ENCODE data around the gene ERC2. TPM values are rescaled to one million over a fixed set of nuclear protein-coding genes. Genes with fewer than 3 reads are reported as not detected.

The ERC2 gene
- total RNA-seq, 3 donors from 2014 or later, result 0.16 TPM; not detected in 2

GRCh38 chr3:55910543-55910942 is 557.7 kb downstream of the ERC2 start:
- ATAC-seq, result no peak
- H3K4me1 Mint-ChIP-seq (ENCODE audit: low read depth), result no peaks in the 10 kb centered on the region
- H3K4me3 Mint-ChIP-seq, result no peak overlapping the region
- no peaks in the 10 kb centered on the region for H3K27me3 Mint-ChIP-seq (ENCODE audit: low read depth)
- peaks cover 3% of the 10 kb centered on the region for H3K9me3 Mint-ChIP-seq
- H3K36me3 Mint-ChIP-seq (ENCODE audit: insufficient read depth), result no peaks in the 10 kb centered on the region
- no peak for DNase-seq

GRCh38 chr3:55909373-55909772 is 558.9 kb downstream of the ERC2 start:
- no peaks in the 10 kb centered on the region for H3K36me3 Mint-ChIP-seq (ENCODE audit: insufficient read depth)
- no peaks in the 10 kb centered on the region for H3K27me3 Mint-ChIP-seq (ENCODE audit: low read depth)
- no peak overlapping the region for H3K4me3 Mint-ChIP-seq
- H3K9me3 Mint-ChIP-seq, result peaks cover under 1% of the 10 kb centered on the region
- ATAC-seq, result no peak
- no peak for DNase-seq
- no peaks in the 10 kb centered on the region for H3K4me1 Mint-ChIP-seq (ENCODE audit: low read depth)

- Mint-ChIP-seq H3K36me3 (ENCODE audit: insufficient read depth) (no peaks in the 10 kb centered on the region), H3K4me1 (ENCODE audit: low read depth) (no peaks in the 10 kb centered on the region)
- no peak for ATAC-seq
Observed at GRCh38 chr3:55907616-55908015, 560.7 kb downstream of the ERC2 start.

GRCh38 chr3:55906896-55907295 is 561.4 kb downstream of the ERC2 start:
- H3K4me1 Mint-ChIP-seq (ENCODE audit: low read depth), result no peaks in the 10 kb centered on the region
- no peaks in the 10 kb centered on the region for H3K9me3 Mint-ChIP-seq
- H3K27me3 Mint-ChIP-seq (ENCODE audit: low read depth), result no peaks in the 10 kb centered on the region
- H3K4me3 Mint-ChIP-seq, result no peak overlapping the region
- no peak for DNase-seq
- H3K36me3 Mint-ChIP-seq (ENCODE audit: insufficient read depth), result no peaks in the 10 kb centered on the region
- no peak for ATAC-seq

More at GRCh38 chr3:55907616-55908015, 560.7 kb downstream of the ERC2 start:
- Mint-ChIP-seq H3K4me3 (no peak overlapping the region), H3K9me3 (no peaks in the 10 kb centered on the region), H3K27me3 (ENCODE audit: low read depth) (no peaks in the 10 kb centered on the region)
- no peak for DNase-seq

GRCh38 chr3:55904716-55905115 is 563.6 kb downstream of the ERC2 start:
- no peaks in the 10 kb centered on the region for H3K27me3 Mint-ChIP-seq (ENCODE audit: low read depth)
- H3K36me3 Mint-ChIP-seq (ENCODE audit: insufficient read depth), result no peaks in the 10 kb centered on the region
- no peak overlapping the region for H3K4me3 Mint-ChIP-seq
- H3K9me3 Mint-ChIP-seq, result no peaks in the 10 kb centered on the region
- H3K4me1 Mint-ChIP-seq (ENCODE audit: low read depth), result no peaks in the 10 kb centered on the region
- ATAC-seq (no peak), DNase-seq (no peak)

- no peaks in the 10 kb centered on the region for H3K4me1 Mint-ChIP-seq (ENCODE audit: low read depth)
- ATAC-seq, result no peak
- H3K4me3 Mint-ChIP-seq, result no peak overlapping the region
- H3K9me3 Mint-ChIP-seq, result no peaks in the 10 kb centered on the region
- no peaks in the 10 kb centered on the region for H3K27me3 Mint-ChIP-seq (ENCODE audit: low read depth)
- DNase-seq, result no peak
- H3K36me3 Mint-ChIP-seq (ENCODE audit: insufficient read depth), result no peaks in the 10 kb centered on the region
Observed at GRCh38 chr3:55903680-55904079, 564.6 kb downstream of the ERC2 start.

GRCh38 chr3:55902221-55902900 is 565.9 kb downstream of the ERC2 start:
- no peaks in the 10 kb centered on the region for H3K4me1 Mint-ChIP-seq (ENCODE audit: low read depth)
- no peak overlapping the region for H3K4me3 Mint-ChIP-seq
- ATAC-seq, result no peak
- no peaks in the 10 kb centered on the region for H3K36me3 Mint-ChIP-seq (ENCODE audit: insufficient read depth)
- DNase-seq, result no peak
- no peaks in the 10 kb centered on the region for H3K9me3 Mint-ChIP-seq
- H3K27me3 Mint-ChIP-seq (ENCODE audit: low read depth), result no peaks in the 10 kb centered on the region

- Mint-ChIP-seq H3K4me1 (ENCODE audit: low read depth) (no peaks in the 10 kb centered on the region), H3K4me3 (no peak overlapping the region), H3K36me3 (ENCODE audit: insufficient read depth) (no peaks in the 10 kb centered on the region), H3K9me3 (no peaks in the 10 kb centered on the region), H3K27me3 (ENCODE audit: low read depth) (no peaks in the 10 kb centered on the region)
- no peak for ATAC-seq
- no peak for DNase-seq
Observed at GRCh38 chr3:55899887-55900286, 568.4 kb downstream of the ERC2 start.

GRCh38 chr3:55897573-55898224 is 570.6 kb downstream of the ERC2 start:
- H3K4me1 Mint-ChIP-seq (ENCODE audit: low read depth), result no peaks in the 10 kb centered on the region

GRCh38 chr3:55895897-55896566 is 572.2 kb downstream of the ERC2 start:
- Mint-ChIP-seq H3K4me1 (ENCODE audit: low read depth) (no peaks in the 10 kb centered on the region), H3K36me3 (ENCODE audit: insufficient read depth) (no peaks in the 10 kb centered on the region), H3K4me3 (no peak overlapping the region), H3K9me3 (no peaks in the 10 kb centered on the region), H3K27me3 (ENCODE audit: low read depth) (no peaks in the 10 kb centered on the region)
- no peak for ATAC-seq
- no peak for DNase-seq

More at GRCh38 chr3:55897573-55898224, 570.6 kb downstream of the ERC2 start:
- Mint-ChIP-seq H3K36me3 (ENCODE audit: insufficient read depth) (no peaks in the 10 kb centered on the region), H3K9me3 (no peaks in the 10 kb centered on the region), H3K4me3 (no peak overlapping the region), H3K27me3 (ENCODE audit: low read depth) (no peaks in the 10 kb centered on the region)
- DNase-seq, result no peak
- no peak for ATAC-seq

GRCh38 chr3:55894605-55895004 is 573.7 kb downstream of the ERC2 start:
- no peak overlapping the region for H3K4me3 Mint-ChIP-seq

GRCh38 chr3:55893045-55893664 is 575.1 kb downstream of the ERC2 start:
- Mint-ChIP-seq H3K4me1 (ENCODE audit: low read depth) (no peaks in the 10 kb centered on the region), H3K36me3 (ENCODE audit: insufficient read depth) (no peaks in the 10 kb centered on the region)

More at GRCh38 chr3:55894605-55895004, 573.7 kb downstream of the ERC2 start:
- Mint-ChIP-seq H3K27me3 (ENCODE audit: low read depth) (no peaks in the 10 kb centered on the region), H3K4me1 (ENCODE audit: low read depth) (no peaks in the 10 kb centered on the region), H3K36me3 (ENCODE audit: insufficient read depth) (no peaks in the 10 kb centered on the region), H3K9me3 (no peaks in the 10 kb centered on the region)
- no peak for ATAC-seq
- no peak for DNase-seq

GRCh38 chr3:55891106-55891505 is 577.2 kb downstream of the ERC2 start:
- no peaks in the 10 kb centered on the region for H3K9me3 Mint-ChIP-seq

More at GRCh38 chr3:55893045-55893664, 575.1 kb downstream of the ERC2 start:
- H3K4me3 Mint-ChIP-seq, result no peak overlapping the region
- H3K27me3 Mint-ChIP-seq (ENCODE audit: low read depth), result no peaks in the 10 kb centered on the region
- ATAC-seq (no peak), DNase-seq (no peak)
- no peaks in the 10 kb centered on the region for H3K9me3 Mint-ChIP-seq

GRCh38 chr3:55888282-55888885 is 579.9 kb downstream of the ERC2 start:
- Mint-ChIP-seq H3K27me3 (ENCODE audit: low read depth) (no peaks in the 10 kb centered on the region), H3K36me3 (ENCODE audit: insufficient read depth) (no peaks in the 10 kb centered on the region), H3K4me3 (no peak overlapping the region), H3K4me1 (ENCODE audit: low read depth) (no peaks in the 10 kb centered on the region), H3K9me3 (no peaks in the 10 kb centered on the region)
- DNase-seq, result no peak
- ATAC-seq, result no peak

More at GRCh38 chr3:55891106-55891505, 577.2 kb downstream of the ERC2 start:
- DNase-seq (no peak), ATAC-seq (no peak)
- H3K36me3 Mint-ChIP-seq (ENCODE audit: insufficient read depth), result no peaks in the 10 kb centered on the region
- no peaks in the 10 kb centered on the region for H3K4me1 Mint-ChIP-seq (ENCODE audit: low read depth)
- H3K27me3 Mint-ChIP-seq (ENCODE audit: low read depth), result no peaks in the 10 kb centered on the region
- no peak overlapping the region for H3K4me3 Mint-ChIP-seq
